ENCODE results near the gene TRPM2.
"Not testable (repeated sequence)": the region's sequence is repeated elsewhere in the genome, so short reads cannot be mapped to it uniquely, and the experiment has no call there.

DNA sequence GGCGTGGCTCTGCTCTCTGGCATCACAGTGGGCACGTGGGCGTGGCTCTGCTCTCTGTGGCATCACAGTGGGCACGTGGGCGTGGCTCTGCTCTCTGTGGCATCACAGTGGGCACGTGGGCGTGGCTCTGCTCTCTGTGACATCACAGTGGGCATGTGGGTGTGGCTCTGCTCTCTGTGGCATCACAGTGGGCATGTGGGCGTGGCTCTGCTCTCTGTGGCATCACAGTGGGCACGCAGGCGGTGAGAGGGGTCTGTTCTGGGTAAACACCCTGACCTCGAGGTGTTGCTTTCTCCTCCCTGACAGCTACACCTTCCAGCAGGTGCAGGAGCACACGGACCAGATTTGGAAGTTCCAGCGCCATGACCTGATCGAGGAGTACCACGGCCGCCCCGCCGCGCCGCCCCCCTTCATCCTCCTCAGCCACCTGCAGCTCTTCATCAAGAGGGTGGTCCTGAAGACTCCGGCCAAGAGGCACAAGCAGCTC lies 64.2 kb downstream of the TRPM2 start:
- TF ChIP-seq, protein P1, sequence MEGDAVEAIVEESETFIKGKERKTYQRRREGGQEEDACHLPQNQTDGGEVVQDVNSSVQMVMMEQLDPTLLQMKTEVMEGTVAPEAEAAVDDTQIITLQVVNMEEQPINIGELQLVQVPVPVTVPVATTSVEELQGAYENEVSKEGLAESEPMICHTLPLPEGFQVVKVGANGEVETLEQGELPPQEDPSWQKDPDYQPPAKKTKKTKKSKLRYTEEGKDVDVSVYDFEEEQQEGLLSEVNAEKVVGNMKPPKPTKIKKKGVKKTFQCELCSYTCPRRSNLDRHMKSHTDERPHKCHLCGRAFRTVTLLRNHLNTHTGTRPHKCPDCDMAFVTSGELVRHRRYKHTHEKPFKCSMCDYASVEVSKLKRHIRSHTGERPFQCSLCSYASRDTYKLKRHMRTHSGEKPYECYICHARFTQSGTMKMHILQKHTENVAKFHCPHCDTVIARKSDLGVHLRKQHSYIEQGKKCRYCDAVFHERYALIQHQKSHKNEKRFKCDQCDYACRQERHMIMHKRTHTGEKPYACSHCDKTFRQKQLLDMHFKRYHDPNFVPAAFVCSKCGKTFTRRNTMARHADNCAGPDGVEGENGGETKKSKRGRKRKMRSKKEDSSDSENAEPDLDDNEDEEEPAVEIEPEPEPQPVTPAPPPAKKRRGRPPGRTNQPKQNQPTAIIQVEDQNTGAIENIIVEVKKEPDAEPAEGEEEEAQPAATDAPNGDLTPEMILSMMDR (IDR thresholded peaks at IDR 0.05) = not testable (repeated sequence)
- TF ChIP-seq POLR2A (IDR thresholded peaks at IDR 0.05) = not testable (repeated sequence)
